Lung (tissue), 12 donors: ENCODE data around the gene VAT1L. TPM values are rescaled to one million over a fixed set of nuclear protein-coding genes. Genes with fewer than 3 reads are reported as not detected.

Experiments used
- ATAC-seq: fragments of 200-7000 bp; cut with Tn5 transposase; one replicate; pipeline ENCODE4 v1.9.1; 2020; ENCODE audit warnings: moderate number of reproducible peaks; ENCODE audit not compliant: insufficient read depth, low FRiP score
- DNase-seq, 3 donors: peaks; one replicate each; pipeline ENCODE4 v3.0.0-alpha.2; 2013 to 2017
- H3K27ac ChIP-seq, 2 donors: one replicate each; pipeline ENCODE4 v1.5.1; 2013; ENCODE audit warnings: mild to moderate bottlenecking in 2 of 2, moderate library complexity in 2 of 2, control low read depth in 1 of 2, inconsistent platforms in 1 of 2, low read depth in 1 of 2, low read length in 1 of 2
- H3K27me3 ChIP-seq, 3 donors: one replicate each; pipeline ENCODE4 v1.5.1; 2013; ENCODE audit warnings: low read length in 2 of 3; ENCODE audit not compliant: control insufficient read depth in 3 of 3, insufficient read depth in 3 of 3
- H3K36me3 ChIP-seq, 4 donors: one replicate each; pipeline ENCODE4 v1.5.1; 2013; ENCODE audit warnings: low read length in 4 of 4, mild to moderate bottlenecking in 1 of 4, moderate library complexity in 1 of 4; ENCODE audit not compliant: control insufficient read depth in 4 of 4, insufficient read depth in 4 of 4
- H3K4me1 ChIP-seq, 5 donors: one replicate each; pipeline ENCODE4 v1.5.1; 2013; ENCODE audit warnings: low read length in 5 of 5, mild to moderate bottlenecking in 2 of 5, moderate library complexity in 1 of 5; ENCODE audit not compliant: control insufficient read depth in 5 of 5, insufficient read depth in 5 of 5
- H3K4me3 ChIP-seq: one replicate; pipeline ENCODE4 v1.5.1; 2013; ENCODE audit warnings: mild to moderate bottlenecking, control low read depth, moderate library complexity
- H3K9ac ChIP-seq, 2 donors: one replicate each; pipeline ENCODE4 v1.5.1; 2013; ENCODE audit warnings: low read length in 2 of 2, control low read depth in 1 of 2; ENCODE audit not compliant: insufficient read depth in 1 of 2
- H3K9me3 ChIP-seq, 4 donors: one replicate each; pipeline ENCODE4 v1.5.1; 2013; ENCODE audit warnings: low read length in 3 of 4, mild to moderate bottlenecking in 1 of 4, moderate library complexity in 1 of 4; ENCODE audit not compliant: control insufficient read depth in 4 of 4, insufficient read depth in 3 of 4
- WGBS, 2 donors: extraction: QIAGEN DNeasy Blood & Tissue Kit; methylation state at CpG; one replicate each; pipeline ENCODE4 v1.1.7; 2013; 5-methylcytosine and 5-hydroxymethylcytosine counted together
- polyA plus RNA-seq, 2 donors: library from polyadenylated mRNA; stranded (reverse); fragments of 200-250 nt; gene quantifications; one replicate each; pipeline ENCODE4 v1.2.1, GENCODE V29; 2013
- total RNA-seq, 2 donors: library from RNA; depleted of rRNA in 1 of 2; stranded (reverse); fragments of >200 nt in 1 of 2; gene quantifications; one replicate each; pipeline ENCODE4 v1.2.1, GENCODE V29; 2014 to 2021
- TF ChIP-seq, protein P1 (sequence below): IDR thresholded peaks from 2 replicates; pipeline ENCODE4 v1.5.1; 2012; ENCODE audit warnings: mild to moderate bottlenecking; ENCODE audit errors: control extremely low read depth, extremely low read depth
- donor health status: control.
- donor health status: control.
- donor health status: Bipolar disorder and iron deficiency.
- donor health status: healthy.
- donor health status: DM: yes; HTN: yes; CAD: no.

Gene VAT1L
- total and polyA plus RNA-seq, 4 donors, result 0.14 to 3.3 (median 0.26) TPM

DNA sequence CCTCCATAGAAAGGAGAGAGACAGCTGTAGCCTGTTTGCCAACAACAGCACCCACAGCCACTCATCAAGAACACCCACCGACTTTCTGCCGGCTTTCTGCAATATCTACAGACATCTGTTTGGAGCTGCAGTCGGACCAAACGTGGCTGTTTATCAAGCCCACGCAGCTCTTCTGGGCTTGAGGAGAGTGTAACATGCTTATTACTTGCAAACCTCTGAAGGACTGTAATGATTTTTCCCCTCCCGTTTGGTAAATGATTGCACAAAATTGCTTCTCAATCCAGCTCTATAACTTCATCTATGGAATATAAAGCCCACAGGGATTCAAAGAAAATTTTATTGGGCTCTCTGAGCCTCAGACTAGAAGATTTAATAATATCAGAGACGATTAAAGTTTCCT is 100.5 kb downstream of the VAT1L start:
- Histone ChIP-seq H3K9me3 (peaks cover 0 to 4% (median 0%) of the 10 kb centered on the region in 4 donors), H3K36me3 (no peaks in the 10 kb centered on the region), H3K4me3 (no peak overlapping the region), H3K4me1 (peaks cover 0 to 12% (median 2%) of the 10 kb centered on the region in 5 donors), H3K27me3 (no peaks in the 10 kb centered on the region), H3K27ac (no peak overlapping the region), H3K9ac (no peak overlapping the region)
- TF ChIP-seq, protein P1, sequence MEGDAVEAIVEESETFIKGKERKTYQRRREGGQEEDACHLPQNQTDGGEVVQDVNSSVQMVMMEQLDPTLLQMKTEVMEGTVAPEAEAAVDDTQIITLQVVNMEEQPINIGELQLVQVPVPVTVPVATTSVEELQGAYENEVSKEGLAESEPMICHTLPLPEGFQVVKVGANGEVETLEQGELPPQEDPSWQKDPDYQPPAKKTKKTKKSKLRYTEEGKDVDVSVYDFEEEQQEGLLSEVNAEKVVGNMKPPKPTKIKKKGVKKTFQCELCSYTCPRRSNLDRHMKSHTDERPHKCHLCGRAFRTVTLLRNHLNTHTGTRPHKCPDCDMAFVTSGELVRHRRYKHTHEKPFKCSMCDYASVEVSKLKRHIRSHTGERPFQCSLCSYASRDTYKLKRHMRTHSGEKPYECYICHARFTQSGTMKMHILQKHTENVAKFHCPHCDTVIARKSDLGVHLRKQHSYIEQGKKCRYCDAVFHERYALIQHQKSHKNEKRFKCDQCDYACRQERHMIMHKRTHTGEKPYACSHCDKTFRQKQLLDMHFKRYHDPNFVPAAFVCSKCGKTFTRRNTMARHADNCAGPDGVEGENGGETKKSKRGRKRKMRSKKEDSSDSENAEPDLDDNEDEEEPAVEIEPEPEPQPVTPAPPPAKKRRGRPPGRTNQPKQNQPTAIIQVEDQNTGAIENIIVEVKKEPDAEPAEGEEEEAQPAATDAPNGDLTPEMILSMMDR, result no peak
- ATAC-seq, result no peak
- peak; percentile 35 to 64 (median 48) for DNase-seq
- WGBS, 2 donors, result 59 to 79% methylated on average over 7 of the region's 7 CpGs

GRCh38 chr16:77890075-77890474 is 101.7 kb downstream of the VAT1L start:
- Histone ChIP-seq H3K27me3 (no peaks in the 10 kb centered on the region), H3K9ac (no peak overlapping the region), H3K4me3 (no peak overlapping the region), H3K9me3 (peaks cover 0 to 4% (median 0%) of the 10 kb centered on the region in 4 donors), H3K4me1 (peaks cover 0 to 17% (median 2%) of the 10 kb centered on the region in 5 donors), H3K36me3 (no peaks in the 10 kb centered on the region), H3K27ac (no peak overlapping the region)
- no peak for DNase-seq
- TF ChIP-seq, protein P1, result no peak
- no peak for ATAC-seq

DNA sequence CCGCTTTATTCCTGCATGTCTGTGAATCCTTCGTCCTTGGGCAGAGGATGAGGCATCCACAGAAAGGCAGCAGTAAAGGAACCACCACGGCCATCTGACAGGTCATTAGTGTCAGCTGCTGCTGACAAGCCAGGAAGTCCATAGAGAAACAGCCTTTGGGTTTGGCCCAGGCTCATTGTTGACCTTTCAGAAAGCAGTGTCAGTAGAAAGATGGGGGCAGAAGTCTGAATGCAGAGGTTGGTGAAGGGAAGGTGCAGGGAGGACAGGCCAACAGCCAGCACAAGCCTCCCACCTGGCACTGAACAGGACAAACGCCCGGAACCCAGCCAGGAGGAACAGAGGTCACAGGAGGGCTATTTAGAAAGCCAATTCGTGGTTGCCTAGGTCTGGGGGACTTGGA is 105.8 kb downstream of the VAT1L start:
- Histone ChIP-seq H3K9ac (no peak overlapping the region), H3K27ac (no peak overlapping the region), H3K36me3 (no peaks in the 10 kb centered on the region), H3K27me3 (no peaks in the 10 kb centered on the region), H3K9me3 (peaks cover 0 to 1% (median 0%) of the 10 kb centered on the region in 4 donors), H3K4me1 (peaks cover 0 to 33% (median 6%) of the 10 kb centered on the region in 5 donors), H3K4me3 (no peak overlapping the region)
- WGBS, 2 donors, result 58 to 61% methylated on average over 6 of the region's 6 CpGs
- TF ChIP-seq, protein P1, result no peak
- ATAC-seq (no peak), DNase-seq (no peak)

DNA sequence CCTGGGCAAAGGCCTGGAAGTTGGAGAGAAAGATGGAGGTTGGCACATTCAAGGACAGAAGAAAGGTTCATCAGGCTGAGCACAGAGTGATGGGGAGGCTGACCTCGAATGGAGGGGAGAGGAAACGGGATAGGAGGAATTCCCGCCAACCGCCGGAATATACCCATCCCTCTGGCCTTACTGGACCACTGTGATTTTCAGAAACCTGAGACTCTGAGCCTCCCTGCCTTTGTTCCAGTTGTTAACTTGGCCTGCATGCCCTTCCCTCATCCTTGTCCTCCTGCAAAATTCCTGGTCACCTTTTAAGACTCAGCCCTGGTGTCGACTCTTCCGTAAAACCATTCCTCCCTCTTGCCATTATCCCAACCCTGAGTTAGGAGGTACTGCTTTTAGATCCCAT is 107.6 kb downstream of the VAT1L start:
- Histone ChIP-seq H3K27me3 (no peaks in the 10 kb centered on the region), H3K9me3 (peaks cover 0 to 1% (median 0%) of the 10 kb centered on the region in 4 donors), H3K27ac (no peak overlapping the region), H3K36me3 (no peaks in the 10 kb centered on the region), H3K4me3 (no peak overlapping the region), H3K4me1 (peaks cover 0 to 30% (median 6%) of the 10 kb centered on the region in 5 donors), H3K9ac (no peak overlapping the region)
- WGBS, 2 donors, result 75 to 80% methylated on average over 7 of the region's 7 CpGs
- ATAC-seq (no peak), DNase-seq (no peak)
- TF ChIP-seq, protein P1, result no peak
